Esophagus muscularis mucosa (tissue), 4 donors: ENCODE results near the gene FLII. TPM values are rescaled to one million over a fixed set of nuclear protein-coding genes. Genes with fewer than 3 reads are reported as not detected.

Experiments
- DNase-seq: peaks from one replicate; pipeline ENCODE4 v3.0.0-alpha.2; 2017; ENCODE audit errors: extremely low spot score
- H3K27ac ChIP-seq, 4 donors: fragments of 200-600 bp; sonication (generic); replicated peaks in 1 of 4; 1 replicate in 3 of 4; 2 replicates in 1 of 4; pipeline ENCODE4 v1.5.1; 2016 to 2019; ENCODE audit warnings: mild to moderate bottlenecking in 1 of 4
- H3K27me3 ChIP-seq, 4 donors: fragments of 200-600 bp; sonication (generic); one replicate each; pipeline versions ENCODE4 v1.5.1 to v1.6.0; 2016 to 2019
- H3K36me3 ChIP-seq, 4 donors: fragments of 200-600 bp; sonication (generic); one replicate each; pipeline ENCODE4 v1.5.1; 2016 to 2019
- H3K4me1 ChIP-seq, 4 donors: fragments of 200-600 bp; sonication (generic); one replicate each; pipeline ENCODE4 v1.5.1; 2016 to 2019
- H3K4me3 ChIP-seq, 4 donors: fragments of 200-600 bp; sonication (generic); 1 replicate in 2 of 4; 2 replicates in 2 of 4; pipeline ENCODE4 v1.5.1; 2016 to 2019; ENCODE audit warnings: mild to moderate bottlenecking in 4 of 4, moderate library complexity in 1 of 4
- H3K9me3 ChIP-seq, 4 donors: fragments of 200-600 bp; sonication (generic); 1 replicate in 3 of 4; 2 replicates in 1 of 4; pipeline ENCODE4 v1.5.1; 2016 to 2019
- EP300 ChIP-seq: sonication (generic); formaldehyde crosslinking; IDR thresholded peaks from one replicate; pipeline ENCODE4 v1.6.1; 2017; ENCODE audit warnings: antibody characterized with exemption
- POLR2A ChIP-seq: fragments of 450-650 bp; IDR thresholded peaks from one replicate; pipeline ENCODE4 v1.6.1; 2017; ENCODE audit warnings: antibody characterized with exemption, moderate library complexity, mild to moderate bottlenecking, low read depth
- POLR2AphosphoS5 ChIP-seq, 2 donors: sonication (generic); formaldehyde crosslinking; IDR thresholded peaks; one replicate each; pipeline ENCODE4 v1.6.1; 2017; ENCODE audit warnings: antibody characterized with exemption in 2 of 2
- WGBS: methylation state at CpG from one replicate; pipeline ENCODE4 v1.1.5; 2018; 5-methylcytosine and 5-hydroxymethylcytosine counted together
- intact Hi-C: fragments of 100-400 bp; cut with DNase I; formaldehyde crosslinking; loops from one replicate; pipeline ENCODE4 v1.15.1; 2023
- total RNA-seq, 4 donors: library from RNA; depleted of rRNA; stranded (reverse); fragments of >200 nt; gene quantifications; one replicate each; pipeline versions ENCODE4 v1.1.0 to v1.2.1, GENCODE V29; 2016
- TF ChIP-seq, protein P1 (sequence below), 3 experiments: fragments of 200-600 bp in 2 of 3; fragments of 450-650 bp in 1 of 3; sonication (generic) in 2 of 3; IDR thresholded peaks; one replicate each; pipeline ENCODE4 v1.5.1; 2017 to 2019; ENCODE audit warnings: antibody characterized with exemption in 3 of 3, mild to moderate bottlenecking in 2 of 3, moderate library complexity in 1 of 3

Gene FLII
- total RNA-seq, 4 donors from 2014 or later = 302 to 528 (median 408) TPM

DNA sequence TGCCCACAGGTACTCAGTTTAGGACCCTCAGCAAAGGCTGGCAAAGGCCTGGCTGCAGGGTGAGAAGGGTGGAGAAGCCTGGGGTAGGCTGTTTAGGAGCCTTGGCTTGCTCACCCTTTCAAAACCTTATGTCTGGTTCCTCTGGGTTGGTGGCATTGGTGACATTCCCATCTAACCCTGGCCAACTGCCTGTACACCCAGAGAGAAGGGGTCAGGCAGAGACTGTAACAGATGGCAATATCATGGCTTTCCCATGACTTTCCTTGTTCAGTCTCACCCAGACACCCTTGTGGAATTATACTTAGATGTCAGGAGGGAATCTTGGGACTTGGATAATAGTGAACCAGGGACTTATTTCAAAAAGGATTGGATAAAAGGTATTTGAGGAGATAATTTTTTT, 51.6 kb downstream of the FLII start:
- Histone ChIP-seq H3K27ac (no peak overlapping the region), H3K9me3 (no peaks in the 10 kb centered on the region), H3K4me3 (no peak overlapping the region), H3K27me3 (no peaks in the 10 kb centered on the region), H3K4me1 (peaks cover 0 to 37% (median 23%) of the 10 kb centered on the region in 4 donors), H3K36me3 (peaks cover 41 to 95% (median 77%) of the 10 kb centered on the region in 4 donors)
- no peak for DNase-seq
- TF ChIP-seq, protein P1, sequence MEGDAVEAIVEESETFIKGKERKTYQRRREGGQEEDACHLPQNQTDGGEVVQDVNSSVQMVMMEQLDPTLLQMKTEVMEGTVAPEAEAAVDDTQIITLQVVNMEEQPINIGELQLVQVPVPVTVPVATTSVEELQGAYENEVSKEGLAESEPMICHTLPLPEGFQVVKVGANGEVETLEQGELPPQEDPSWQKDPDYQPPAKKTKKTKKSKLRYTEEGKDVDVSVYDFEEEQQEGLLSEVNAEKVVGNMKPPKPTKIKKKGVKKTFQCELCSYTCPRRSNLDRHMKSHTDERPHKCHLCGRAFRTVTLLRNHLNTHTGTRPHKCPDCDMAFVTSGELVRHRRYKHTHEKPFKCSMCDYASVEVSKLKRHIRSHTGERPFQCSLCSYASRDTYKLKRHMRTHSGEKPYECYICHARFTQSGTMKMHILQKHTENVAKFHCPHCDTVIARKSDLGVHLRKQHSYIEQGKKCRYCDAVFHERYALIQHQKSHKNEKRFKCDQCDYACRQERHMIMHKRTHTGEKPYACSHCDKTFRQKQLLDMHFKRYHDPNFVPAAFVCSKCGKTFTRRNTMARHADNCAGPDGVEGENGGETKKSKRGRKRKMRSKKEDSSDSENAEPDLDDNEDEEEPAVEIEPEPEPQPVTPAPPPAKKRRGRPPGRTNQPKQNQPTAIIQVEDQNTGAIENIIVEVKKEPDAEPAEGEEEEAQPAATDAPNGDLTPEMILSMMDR (IDR thresholded peaks at IDR 0.05) = no peak
- TF ChIP-seq POLR2A = no peak
- TF ChIP-seq EP300 = no peak
- TF ChIP-seq POLR2AphosphoS5 (IDR thresholded peaks at IDR 0.05) = no peak
- intact Hi-C loops = no loop called here

DNA sequence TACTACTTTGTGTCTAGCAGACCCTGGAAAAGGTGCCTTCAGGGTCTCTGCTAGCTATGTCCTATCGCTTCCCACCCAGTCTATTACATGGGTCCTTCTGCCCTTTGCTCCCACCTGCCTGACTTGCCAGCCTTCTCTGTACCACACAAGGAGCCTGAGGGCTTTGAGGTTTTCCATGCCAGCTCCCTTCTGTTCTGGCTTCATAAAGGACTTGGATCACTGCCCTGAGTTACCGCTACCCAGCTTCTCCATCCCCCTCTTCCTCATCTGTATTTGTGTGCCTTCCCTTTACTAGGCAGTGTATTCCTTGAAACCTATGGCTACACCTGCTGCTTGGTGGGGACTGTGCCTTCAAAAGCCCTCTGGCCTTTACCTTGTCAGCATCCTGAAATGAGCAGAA, 52.7 kb downstream of the FLII start:
- Histone ChIP-seq H3K4me3 (no peak overlapping the region), H3K36me3 (peaks cover 41 to 93% (median 74%) of the 10 kb centered on the region in 4 donors), H3K9me3 (no peaks in the 10 kb centered on the region), H3K27me3 (no peaks in the 10 kb centered on the region), H3K4me1 (peaks cover 2 to 48% (median 29%) of the 10 kb centered on the region in 4 donors), H3K27ac (no peak overlapping the region)
- intact Hi-C loops = no loop called here
- 90% methylated on average over 2 of the region's 2 CpGs for WGBS
- no peak for DNase-seq
- TF ChIP-seq EP300 = no peak
- no peak for TF ChIP-seq POLR2A
- no peak for TF ChIP-seq POLR2AphosphoS5 (IDR thresholded peaks at IDR 0.05)
- TF ChIP-seq, protein P1 (IDR thresholded peaks at IDR 0.05) = no peak

DNA sequence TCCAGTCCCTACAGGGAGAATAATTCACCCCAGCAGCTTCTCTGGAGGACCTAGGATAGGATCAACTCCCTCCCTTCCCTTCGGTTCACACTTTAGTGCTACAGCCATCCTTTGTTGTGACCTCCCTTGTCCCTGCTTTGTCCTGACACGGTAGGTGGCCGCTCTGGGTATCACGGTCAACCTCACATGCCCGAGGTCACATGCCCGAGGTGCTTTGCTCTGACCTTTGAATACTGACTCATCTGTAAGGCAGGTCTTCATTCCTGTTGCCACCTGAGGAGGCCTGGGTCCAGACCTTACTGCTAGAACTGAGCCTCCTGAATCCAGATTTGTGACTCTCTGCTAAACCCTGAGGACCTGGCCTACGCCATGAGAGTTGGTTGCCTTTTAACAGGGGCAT, 55.2 kb downstream of the FLII start:
- intact Hi-C loops = no loop called here
- H3K36me3 ChIP-seq = peaks cover 16 to 92% (median 65%) of the 10 kb centered on the region in 4 donors
- H3K4me3 ChIP-seq = no peak overlapping the region
- no peaks in the 10 kb centered on the region for H3K27me3 ChIP-seq
- TF ChIP-seq POLR2AphosphoS5 (IDR thresholded peaks at IDR 0.05) (no peak), POLR2A (no peak), EP300 (no peak)
- TF ChIP-seq, protein P1 (IDR thresholded peaks at IDR 0.05) = no peak
- no peak overlapping the region for H3K27ac ChIP-seq
- WGBS = 88% methylated on average over 6 of the region's 7 CpGs
- peaks cover 27 to 72% (median 53%) of the 10 kb centered on the region in 4 donors for H3K4me1 ChIP-seq
- no peaks in the 10 kb centered on the region for H3K9me3 ChIP-seq
- no peak for DNase-seq

DNA sequence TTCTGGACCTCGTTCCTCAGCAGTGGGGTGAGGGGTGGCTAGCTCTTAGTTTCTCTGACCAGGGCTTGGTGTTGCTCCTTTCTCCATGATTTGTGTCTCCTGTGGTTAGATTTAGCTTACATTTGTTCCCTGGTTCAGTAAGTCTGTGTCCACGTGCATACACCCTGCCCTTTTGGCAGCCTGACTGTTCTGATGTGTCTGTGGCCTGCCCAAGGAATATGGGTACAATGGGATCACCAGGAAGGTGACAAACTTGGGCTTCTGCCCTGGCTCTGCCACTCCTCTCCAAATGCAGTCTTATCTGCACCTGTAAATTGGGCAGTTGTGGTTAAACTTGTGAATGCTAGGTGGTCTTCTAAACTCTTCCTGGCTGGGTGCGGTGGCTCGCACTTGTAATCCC, 57.4 kb downstream of the FLII start:
- Histone ChIP-seq H3K27ac (no peak overlapping the region), H3K4me3 (no peak overlapping the region), H3K27me3 (no peaks in the 10 kb centered on the region), H3K4me1 (peaks cover 48 to 93% (median 68%) of the 10 kb centered on the region in 4 donors), H3K36me3 (peaks cover 10 to 92% (median 65%) of the 10 kb centered on the region in 4 donors), H3K9me3 (no peaks in the 10 kb centered on the region)
- no peak for TF ChIP-seq POLR2AphosphoS5 (IDR thresholded peaks at IDR 0.05)
- TF ChIP-seq, protein P1 (IDR thresholded peaks at IDR 0.05) = no peak
- TF ChIP-seq EP300 = no peak
- TF ChIP-seq POLR2A = no peak
- DNase-seq = no peak
- intact Hi-C loops = no loop called here
- WGBS = 88% methylated on average over 4 of the region's 4 CpGs

DNA sequence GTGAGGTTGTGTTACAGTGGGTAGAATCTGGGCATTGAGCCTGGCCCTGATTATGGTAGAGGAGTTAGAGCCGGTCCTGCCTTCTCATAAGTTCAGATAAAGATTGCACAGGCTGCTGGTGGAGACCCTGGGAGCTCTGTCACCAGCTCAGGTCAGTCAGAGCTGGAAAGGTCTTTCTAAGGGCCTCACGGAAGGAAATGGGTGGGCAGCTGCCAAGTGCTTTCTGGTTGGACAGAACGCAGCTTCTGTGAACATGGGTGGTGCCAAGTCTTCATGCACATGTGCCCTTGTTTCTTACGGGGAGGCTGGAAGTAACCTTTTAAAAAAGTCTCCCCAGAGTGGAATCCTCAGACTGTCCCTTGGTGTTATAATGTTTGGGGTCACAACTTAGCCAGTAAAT, 60.0 kb downstream of the FLII start:
- Histone ChIP-seq H3K36me3 (peaks cover 19 to 86% (median 66%) of the 10 kb centered on the region in 4 donors), H3K9me3 (no peaks in the 10 kb centered on the region), H3K27me3 (no peaks in the 10 kb centered on the region), H3K4me3 (no peak overlapping the region), H3K27ac (no peak overlapping the region), H3K4me1 (peaks cover 60 to 98% (median 77%) of the 10 kb centered on the region in 4 donors)
- DNase-seq = no peak
- 14% methylated on average over 4 of the region's 4 CpGs for WGBS
- TF ChIP-seq POLR2AphosphoS5 (IDR thresholded peaks at IDR 0.05) (no peak), POLR2A (no peak), EP300 (no peak)
- TF ChIP-seq, protein P1 (IDR thresholded peaks at IDR 0.05) = no peak
- intact Hi-C loops = no loop called here
